OCI-LY3 (cell line): ENCODE results near the gene FHL2.

ENCODE experiments used
- H2AFZ ChIP-seq: fragments of 200-600, 300-600 bp; shearing (Covaris generic); 2 replicates; pipeline ENCODE4 v1.6.0; 2014; ENCODE audit warnings: antibody characterized with exemption, low read depth, low read length
- H3K27ac ChIP-seq: fragments of 200-600, 300-600 bp; sonication (generic); 2 replicates; pipeline ENCODE4 v1.5.1; 2014; ENCODE audit warnings: mild to moderate bottlenecking, low read length, moderate library complexity, mixed read lengths
- H3K27me3 ChIP-seq: fragments of 200-600, 300-600 bp; sonication (generic); 2 replicates; pipeline ENCODE4 v1.6.1; 2014; ENCODE audit warnings: low read depth, low read length, mixed read lengths
- H3K36me3 ChIP-seq: fragments of 200-600, 300-600 bp; sonication (generic); replicated peaks from 2 replicates; pipeline ENCODE3; 2014; ENCODE audit warnings: low read depth, low read length, mixed read lengths
- H3K4me1 ChIP-seq: fragments of 300-600, 200-600 bp; sonication (generic); 2 replicates; pipeline ENCODE4 v1.6.1; 2014; ENCODE audit warnings: low read length, mixed read lengths
- H3K4me2 ChIP-seq: fragments of 200-600, 300-600 bp; sonication (generic); 2 replicates; pipeline ENCODE4 v1.6.1; 2014; ENCODE audit warnings: low read length, mixed read lengths
- H3K4me3 ChIP-seq: fragments of 300-600, 200-600 bp; sonication (generic); 2 replicates; pipeline ENCODE4 v1.5.1; 2014; ENCODE audit warnings: antibody characterized with exemption, mild to moderate bottlenecking, low read length, moderate library complexity
- H3K79me2 ChIP-seq: fragments of 300-600, 200-600 bp; shearing (Covaris generic); 2 replicates; pipeline ENCODE4 v1.6.1; 2014; ENCODE audit warnings: mild to moderate bottlenecking, low read length, mixed read lengths
- H3K9ac ChIP-seq: fragments of 300-600, 200-600 bp; shearing (Covaris generic); 2 replicates; pipeline ENCODE4 v1.6.0; 2014; ENCODE audit warnings: mild to moderate bottlenecking, low read length, moderate library complexity
- H3K9me3 ChIP-seq: fragments of 200-600, 300-600 bp; shearing (Covaris generic); 2 replicates; pipeline ENCODE4 v1.6.1; 2014; ENCODE audit warnings: low read length, mixed read lengths; ENCODE audit not compliant: insufficient read depth
- H4K20me1 ChIP-seq: fragments of 200-600, 300-600 bp; sonication (generic); 2 replicates; pipeline ENCODE4 v1.6.1; 2016; ENCODE audit warnings: low read length, mixed read lengths; ENCODE audit not compliant: insufficient read depth
- CTCF ChIP-seq: fragments of 200-600, 300-600 bp; sonication (generic); IDR thresholded peaks from 2 replicates; pipeline ENCODE4 v1.5.1; 2014; ENCODE audit warnings: antibody characterized with exemption, low read length, low read depth
- EZH2phosphoT487 ChIP-seq: fragments of 200-600 bp; shearing (Covaris generic); IDR thresholded peaks from 2 replicates; pipeline ENCODE4 v1.6.1; 2018; ENCODE audit warnings: antibody characterized with exemption, mixed run types, low read depth

FHL2 gene

DNA sequence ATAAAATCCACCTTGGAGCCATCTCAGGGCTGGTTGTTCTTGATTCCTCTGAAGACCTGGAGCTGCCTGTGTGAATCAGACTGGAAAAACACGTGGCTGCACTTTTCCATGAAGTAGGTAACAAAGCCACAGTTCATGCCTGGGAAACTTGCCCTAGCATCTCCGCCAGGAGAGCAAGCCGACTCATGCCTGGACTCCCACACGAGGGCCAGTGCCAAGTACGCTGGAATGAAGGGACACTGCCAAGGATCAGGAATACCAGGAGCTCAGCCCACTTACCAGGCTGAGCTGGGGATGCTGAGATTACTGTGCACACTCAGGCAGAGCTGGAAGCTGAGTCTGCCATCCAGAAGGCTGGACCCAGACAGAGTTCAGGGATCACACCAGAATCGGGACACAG is 10.9 kb upstream of the FHL2 start:
- no peaks in the 10 kb centered on the region for H3K4me1 ChIP-seq
- no peak overlapping the region for H3K27ac ChIP-seq
- H3K4me3 ChIP-seq, result no peak overlapping the region
- H3K9me3 ChIP-seq, result no peaks in the 10 kb centered on the region
- no peaks in the 10 kb centered on the region for H3K79me2 ChIP-seq
- no peaks in the 10 kb centered on the region for H3K36me3 ChIP-seq
- peaks cover 13% of the 10 kb centered on the region for H3K27me3 ChIP-seq
- TF ChIP-seq EZH2phosphoT487, result no peak
- TF ChIP-seq CTCF, result no peak
- no peak overlapping the region for H3K9ac ChIP-seq
- no peaks in the 10 kb centered on the region for H4K20me1 ChIP-seq
- H3K4me2 ChIP-seq, result no peak overlapping the region
- no peak overlapping the region for H2AFZ ChIP-seq

GRCh38 chr2:105407946-105408743 is 9.3 kb upstream of the FHL2 start:
- Histone ChIP-seq H3K36me3 (no peaks in the 10 kb centered on the region), H3K4me1 (no peaks in the 10 kb centered on the region), H3K4me3 (no peak overlapping the region), H3K79me2 (no peaks in the 10 kb centered on the region), H3K9me3 (no peaks in the 10 kb centered on the region), H4K20me1 (no peaks in the 10 kb centered on the region), H2AFZ (no peak overlapping the region), H3K9ac (no peak overlapping the region), H3K27ac (no peak overlapping the region), H3K27me3 (peaks cover 17% of the 10 kb centered on the region), H3K4me2 (no peak overlapping the region)
- no peak for TF ChIP-seq EZH2phosphoT487
- no peak for TF ChIP-seq CTCF

GRCh38 chr2:105406221-105406620 is 7.4 kb upstream of the FHL2 start:
- Histone ChIP-seq H4K20me1 (no peaks in the 10 kb centered on the region), H3K27me3 (peaks cover 10% of the 10 kb centered on the region), H3K4me3 (no peak overlapping the region), H3K9ac (no peak overlapping the region), H3K4me2 (no peak overlapping the region), H3K9me3 (no peaks in the 10 kb centered on the region), H3K79me2 (no peaks in the 10 kb centered on the region), H2AFZ (no peak overlapping the region), H3K36me3 (no peaks in the 10 kb centered on the region), H3K27ac (no peak overlapping the region), H3K4me1 (no peaks in the 10 kb centered on the region)
- TF ChIP-seq EZH2phosphoT487 (no peak), CTCF (no peak)

GRCh38 chr2:105405291-105405690 is 6.4 kb upstream of the FHL2 start:
- Histone ChIP-seq H3K4me3 (no peak overlapping the region), H2AFZ (no peak overlapping the region), H3K4me1 (no peaks in the 10 kb centered on the region), H3K79me2 (no peaks in the 10 kb centered on the region), H3K36me3 (no peaks in the 10 kb centered on the region), H3K9me3 (no peaks in the 10 kb centered on the region), H3K27me3 (peaks cover 10% of the 10 kb centered on the region), H3K27ac (no peak overlapping the region), H4K20me1 (no peaks in the 10 kb centered on the region), H3K9ac (no peak overlapping the region), H3K4me2 (no peak overlapping the region)
- TF ChIP-seq CTCF (no peak), EZH2phosphoT487 (no peak)
